NCI-H1694 treated with DMSO at 0.1 percent for 48 hours (cell line): ENCODE results near the gene ZCCHC8.

Source experiments
- DNase-seq: peaks from one replicate; lab custom pipeline; 2025; lab: John Stamatoyannopoulos, UW

Gene ZCCHC8

DNA sequence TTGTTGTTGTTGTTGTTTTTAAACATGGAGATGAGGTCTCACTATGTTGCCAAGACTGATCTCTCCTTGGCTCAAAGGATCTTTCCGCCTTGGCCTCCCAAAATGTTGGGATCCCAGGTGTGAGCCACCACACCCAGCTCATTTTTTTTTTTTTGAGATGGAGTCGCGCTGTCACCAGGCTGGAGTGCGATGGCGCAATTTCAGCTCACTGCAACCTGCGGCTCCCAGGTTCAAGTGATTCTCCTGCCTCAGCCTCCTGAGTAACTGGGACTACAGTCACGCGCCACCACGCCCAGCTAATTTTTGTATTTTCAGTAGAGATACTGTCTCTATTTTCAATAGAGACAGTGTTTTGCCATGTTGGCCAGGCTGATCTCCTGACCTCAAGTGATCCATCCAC, 73.3 kb downstream of the ZCCHC8 start:
- no peak for DNase-seq

DNA sequence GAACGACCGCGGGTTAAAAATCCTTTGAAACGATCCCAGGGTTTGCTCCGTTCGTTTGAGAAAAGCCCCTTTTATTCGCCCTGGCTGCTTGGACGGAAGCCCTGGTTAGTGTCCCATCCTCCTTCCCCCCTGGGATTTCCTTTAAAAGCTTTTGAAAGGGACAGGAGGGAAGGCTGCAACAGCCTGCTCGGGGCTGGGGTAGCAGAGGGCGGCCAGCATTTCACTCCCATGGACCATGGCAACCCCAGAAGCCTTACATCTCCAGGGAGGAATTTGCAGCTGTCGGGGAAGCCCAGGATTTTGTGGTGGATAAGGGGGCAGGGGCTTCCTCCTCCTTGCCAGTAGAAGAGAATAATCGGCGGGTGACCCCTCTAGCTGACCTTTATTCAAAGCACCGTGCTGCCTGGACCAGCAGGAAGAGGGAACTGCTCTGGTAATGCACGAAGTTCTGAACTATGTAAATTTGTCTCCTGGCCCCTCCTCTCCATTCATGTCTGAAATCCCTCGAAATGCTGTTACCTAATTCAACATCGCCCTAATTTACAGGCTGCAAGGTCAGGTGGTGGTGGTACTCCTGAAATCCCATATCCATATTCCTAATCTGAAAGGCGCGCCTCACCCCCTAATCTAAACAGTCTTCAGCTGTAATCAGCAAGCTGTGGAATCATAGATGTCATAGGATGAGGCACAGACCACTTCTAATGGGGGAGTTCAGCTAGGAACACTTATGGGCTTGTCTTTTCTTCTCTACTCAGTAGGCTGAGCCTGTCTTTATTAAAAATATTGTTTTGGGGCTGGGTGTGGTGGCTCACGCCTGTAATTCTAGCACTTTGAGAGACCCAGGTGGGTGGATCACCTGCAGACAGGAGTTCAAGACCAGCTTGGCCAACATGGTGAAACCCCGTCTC, 77.2 kb downstream of the ZCCHC8 start:
- peak; percentile 15 for DNase-seq

DNA sequence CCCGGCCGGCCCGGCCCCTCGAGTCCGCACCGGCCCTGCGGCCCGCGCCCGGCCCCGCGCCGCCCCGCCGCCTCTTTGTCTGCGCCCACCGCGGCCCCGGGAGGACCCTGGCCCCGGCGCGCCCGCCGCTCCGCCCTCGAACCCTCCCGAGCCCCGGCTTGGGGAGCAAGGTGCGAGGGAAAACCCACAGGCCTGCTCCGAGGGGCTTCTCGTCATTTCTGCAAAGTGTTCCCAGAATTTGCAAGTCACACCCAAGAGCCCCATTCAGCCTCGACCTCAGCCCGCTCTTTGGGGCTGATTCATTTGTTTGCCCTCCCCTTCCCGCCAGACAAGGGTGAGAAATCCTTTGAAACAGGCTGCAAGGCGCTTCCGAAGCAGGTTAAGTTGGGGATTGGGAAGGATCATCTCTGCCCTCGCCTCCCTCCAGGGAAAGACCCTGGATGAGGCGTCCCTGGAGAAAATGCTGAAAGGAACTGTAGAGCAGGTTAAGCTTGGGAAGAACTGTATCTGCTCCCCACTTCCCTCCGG, 77.9 kb downstream of the ZCCHC8 start:
- peak; percentile 12 for DNase-seq

DNA sequence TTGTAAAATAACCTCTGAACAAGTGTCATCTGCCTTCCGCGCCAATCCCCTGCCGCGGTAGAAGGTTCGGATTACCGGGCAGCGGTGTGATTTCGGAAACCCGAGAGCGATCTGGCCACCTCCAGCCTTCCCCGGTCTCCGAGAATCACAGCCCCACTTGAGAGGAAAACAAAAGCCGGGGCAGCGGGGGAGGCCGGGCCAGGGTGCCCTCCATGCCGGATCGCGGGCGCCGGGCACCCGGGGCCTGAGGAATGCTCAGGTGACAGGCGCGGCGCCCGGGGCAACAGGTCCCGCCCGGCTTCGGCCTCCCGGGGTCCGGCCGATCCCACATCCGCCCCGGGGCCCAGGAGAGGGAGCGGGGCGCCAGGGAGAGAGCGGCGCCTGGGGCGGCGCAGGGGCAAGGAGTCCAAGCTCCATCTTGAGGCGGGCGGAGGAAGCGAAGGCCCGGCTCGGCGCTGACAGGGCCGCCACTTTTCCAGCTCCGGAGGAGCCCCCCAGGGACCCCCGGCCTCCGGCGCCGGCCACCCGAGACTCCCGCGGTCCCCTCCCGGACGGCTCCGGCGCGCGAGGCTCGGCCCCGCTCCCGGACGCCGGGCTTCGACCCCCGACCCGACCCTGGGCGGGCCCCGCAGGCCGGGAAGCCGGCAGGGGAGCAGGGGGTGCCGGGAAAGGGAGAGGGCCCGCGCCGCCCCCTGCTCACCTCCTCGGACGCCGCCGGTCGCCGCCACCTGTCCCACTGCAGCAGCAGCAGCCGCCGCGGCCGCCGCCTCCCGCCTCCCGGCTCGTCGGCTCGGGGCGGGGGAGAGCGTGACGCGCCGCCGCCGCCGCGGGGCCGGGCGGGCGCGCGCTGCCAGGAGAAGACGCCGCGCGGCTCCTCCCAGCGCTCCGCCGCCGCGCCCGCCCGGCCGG, 78.7 kb downstream of the ZCCHC8 start, which contains the start of gene CLIP1:
TSS of gene CLIP1 (minus strand) at position 849 of the 909 bp plus-strand sequence. CDS start 42,217 bp downstream, outside the sequence.
- DNase-seq, result no peak
